Subcutaneous adipose tissue (tissue), 4 donors: Measurements from ENCODE around the gene NR1I2. TPM values are rescaled to one million over a fixed set of nuclear protein-coding genes. Genes with fewer than 3 reads are reported as not detected.

Source experiments
- total RNA-seq, 4 donors: library from RNA; depleted of rRNA; stranded (reverse); fragments of >200 nt; gene quantifications; one replicate each; pipeline ENCODE4 v1.1.0, GENCODE V29; 2016
- TF ChIP-seq, protein P1 (sequence below): fragments of 450-650 bp; IDR thresholded peaks from one replicate; pipeline ENCODE4 v1.5.1; 2016; ENCODE audit warnings: low read depth, mild to moderate bottlenecking, control low read depth, antibody characterized with exemption, moderate library complexity

NR1I2 gene
- total RNA-seq, 4 donors from 2014 or later = 0.66 to 0.68 TPM; not detected in 2

DNA sequence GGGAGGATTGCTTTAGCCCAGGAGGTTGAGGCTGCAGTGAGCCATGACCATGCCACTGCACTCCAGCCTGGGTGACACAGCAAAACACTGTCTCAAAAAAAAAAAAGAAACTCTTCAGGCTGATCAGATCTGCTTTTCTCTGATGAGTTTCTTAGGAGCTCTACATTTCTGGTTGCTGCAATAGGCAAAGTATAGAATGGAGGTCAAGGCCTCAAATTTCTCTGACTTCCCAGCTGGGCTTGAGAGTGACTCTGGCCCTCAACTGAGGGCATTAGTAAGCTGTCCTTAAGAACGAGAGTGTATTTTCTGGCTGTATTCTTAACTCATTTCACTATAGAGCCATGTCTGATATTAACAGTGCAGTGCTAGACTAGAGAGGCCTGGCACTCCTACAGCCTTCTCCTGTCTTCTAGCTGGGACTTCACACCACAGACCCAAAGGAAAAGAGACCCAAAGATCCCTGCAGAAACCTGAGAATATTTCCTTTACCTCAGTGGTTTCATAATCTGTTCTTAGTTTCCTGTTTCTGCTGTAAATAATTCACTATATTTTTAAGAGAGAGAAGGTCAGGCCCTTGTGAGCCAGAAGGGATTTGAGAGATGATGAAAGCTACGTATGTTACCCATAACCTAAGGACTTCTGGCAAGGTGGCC lies 2.0 kb upstream of the NR1I2 start:
- TF ChIP-seq, protein P1, sequence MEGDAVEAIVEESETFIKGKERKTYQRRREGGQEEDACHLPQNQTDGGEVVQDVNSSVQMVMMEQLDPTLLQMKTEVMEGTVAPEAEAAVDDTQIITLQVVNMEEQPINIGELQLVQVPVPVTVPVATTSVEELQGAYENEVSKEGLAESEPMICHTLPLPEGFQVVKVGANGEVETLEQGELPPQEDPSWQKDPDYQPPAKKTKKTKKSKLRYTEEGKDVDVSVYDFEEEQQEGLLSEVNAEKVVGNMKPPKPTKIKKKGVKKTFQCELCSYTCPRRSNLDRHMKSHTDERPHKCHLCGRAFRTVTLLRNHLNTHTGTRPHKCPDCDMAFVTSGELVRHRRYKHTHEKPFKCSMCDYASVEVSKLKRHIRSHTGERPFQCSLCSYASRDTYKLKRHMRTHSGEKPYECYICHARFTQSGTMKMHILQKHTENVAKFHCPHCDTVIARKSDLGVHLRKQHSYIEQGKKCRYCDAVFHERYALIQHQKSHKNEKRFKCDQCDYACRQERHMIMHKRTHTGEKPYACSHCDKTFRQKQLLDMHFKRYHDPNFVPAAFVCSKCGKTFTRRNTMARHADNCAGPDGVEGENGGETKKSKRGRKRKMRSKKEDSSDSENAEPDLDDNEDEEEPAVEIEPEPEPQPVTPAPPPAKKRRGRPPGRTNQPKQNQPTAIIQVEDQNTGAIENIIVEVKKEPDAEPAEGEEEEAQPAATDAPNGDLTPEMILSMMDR = no peak

GRCh38 chr3:119782460-119782859 lies 559 bp downstream of the NR1I2 start:
- TF ChIP-seq, protein P1 = no peak

- TF ChIP-seq, protein P1 = no peak
Observed at GRCh38 chr3:119783255-119783654, 1.4 kb downstream of the NR1I2 start.

DNA sequence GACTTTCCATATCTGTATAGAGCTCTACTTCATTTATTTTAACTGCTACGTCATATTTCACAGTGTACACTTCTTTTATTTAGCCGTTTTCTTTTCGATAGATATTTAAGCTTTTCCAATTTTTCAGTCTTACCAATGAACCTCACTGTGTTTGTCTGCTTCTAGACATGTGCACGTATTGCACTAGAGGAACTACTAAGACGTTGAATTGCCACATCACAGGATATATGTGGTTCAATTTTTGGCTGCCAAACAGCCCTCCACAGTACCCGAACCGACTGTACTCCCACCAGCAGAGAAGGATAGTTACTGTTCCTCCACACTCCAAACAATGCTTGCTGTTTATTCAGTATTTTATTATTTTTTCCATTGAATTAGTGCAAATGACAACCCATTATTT lies 2.0 kb downstream of the NR1I2 start:
- TF ChIP-seq, protein P1 = no peak

GRCh38 chr3:119786409-119786808 lies 4.5 kb downstream of the NR1I2 start:
- TF ChIP-seq, protein P1 = no peak

GRCh38 chr3:119790369-119790768 lies 8.5 kb downstream of the NR1I2 start:
- TF ChIP-seq, protein P1 = no peak

DNA sequence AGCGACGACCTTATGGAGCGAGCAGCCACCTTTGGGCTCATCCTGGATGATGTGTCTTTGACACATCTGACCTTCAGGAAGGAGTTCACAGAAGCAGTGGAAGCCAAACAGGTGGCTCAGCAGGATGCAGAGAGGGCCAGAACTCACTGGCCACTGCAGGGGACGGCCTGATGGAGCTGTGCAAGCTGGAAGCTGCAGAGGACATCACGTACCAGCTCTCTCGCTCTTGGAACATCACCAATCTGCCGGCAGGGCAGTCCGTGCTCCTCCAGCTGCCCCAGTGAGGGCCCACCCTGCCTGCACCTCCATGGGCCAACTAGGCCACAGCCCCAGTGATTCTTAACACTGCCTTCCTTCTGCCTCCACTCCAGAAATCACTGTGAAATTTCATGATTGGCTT lies 10.4 kb downstream of the NR1I2 start:
- TF ChIP-seq, protein P1 = no peak
